Testis (tissue), 2 donors: ENCODE data around the gene TEAD3.

ENCODE experiments used
- CTCF ChIP-seq, 3 experiments: fragments of 450-650 bp in 2 of 3; fragments of 200-600 bp in 1 of 3; sonication (generic) in 1 of 3; IDR thresholded peaks; one replicate each; pipeline ENCODE4 v1.5.1; 2016 to 2019; ENCODE audit warnings: antibody characterized with exemption in 3 of 3, mild to moderate bottlenecking in 2 of 3, moderate library complexity in 1 of 3
- POLR2A ChIP-seq: fragments of 450-650 bp; IDR thresholded peaks from one replicate; pipeline ENCODE4 v1.6.1; 2017; ENCODE audit warnings: antibody characterized with exemption, mild to moderate bottlenecking, moderate library complexity

- TF ChIP-seq POLR2A (no peak), CTCF (IDR thresholded peaks at IDR 0.05) (no peak)
Measured at GRCh38 chr6:35483490-35483889, 13.4 kb downstream of the TEAD3 start.
